Right lobe of liver (tissue), 6 donors: ENCODE data around the gene TBC1D3B. TPM values are rescaled to one million over a fixed set of nuclear protein-coding genes. Genes with fewer than 3 reads are reported as not detected.
A peak's percentile ranks its signal among the peaks of the same experiment; 100 is the strongest.
"Not testable (repeated sequence)": the region's sequence is repeated elsewhere in the genome, so short reads cannot be mapped to it uniquely, and the experiment has no call there.

ENCODE experiments used
- ATAC-seq, 4 donors: fragments of 200-7000 bp; cut with Tn5 transposase; one replicate each; pipeline ENCODE4 v1.9.1; 2020; ENCODE audit warnings: mild to moderate bottlenecking in 4 of 4, moderate library complexity in 4 of 4
- DNase-seq, 3 donors: peaks; one replicate each; pipeline ENCODE4 v3.0.0-alpha.2; 2020
- H3K27ac ChIP-seq, 3 donors: fragments of 200-600 bp; one replicate each; pipeline ENCODE4 v1.8.0; 2022
- H3K27me3 ChIP-seq, 2 donors: fragments of 200-600 bp; one replicate each; pipeline ENCODE4 v1.8.0; 2022
- H3K36me3 ChIP-seq, 4 donors: fragments of 200-600 bp; sonication (generic) in 1 of 4; one replicate each; pipeline versions ENCODE4 v1.5.1 to v1.8.0; 2017 to 2022; ENCODE audit warnings: control low read depth in 1 of 4
- H3K4me1 ChIP-seq, 4 donors: fragments of 200-600 bp; sonication (generic) in 1 of 4; one replicate each; pipeline versions ENCODE4 v1.5.1 to v1.8.0; 2017 to 2022; ENCODE audit warnings: control low read depth in 1 of 4
- H3K4me3 ChIP-seq, 3 donors: fragments of 200-600 bp; one replicate each; pipeline ENCODE4 v1.8.0; 2022
- H3K9me3 ChIP-seq, 4 donors: fragments of 200-600 bp; sonication (generic) in 1 of 4; one replicate each; pipeline versions ENCODE4 v1.5.1 to v1.8.0; 2017 to 2022; ENCODE audit warnings: control low read depth in 1 of 4
- POLR2A ChIP-seq: fragments of 450-650 bp; IDR thresholded peaks from one replicate; pipeline ENCODE4 v1.6.1; 2017; ENCODE audit warnings: antibody characterized with exemption, mild to moderate bottlenecking
- WGBS: methylation state at CpG from one replicate; pipeline ENCODE4 v1.1.6; 2018; ENCODE audit warnings: low coverage, low lambda C conversion rate; ENCODE audit not compliant: insufficient coverage; ENCODE audit errors: missing lambda C conversion rate; 5-methylcytosine and 5-hydroxymethylcytosine counted together
- intact Hi-C, 2 donors: fragments of 100-400 bp; cut with DNase I; formaldehyde crosslinking; loops; one replicate each; pipeline versions ENCODE4 v1.11.2 to v1.14.1; 2022
- total RNA-seq, 6 experiments: library from RNA; depleted of rRNA in 2 of 6; stranded (reverse); fragments of >200 nt in 2 of 6; fragmentation: NEBNext Ultra II Directional in 3 of 6; extraction: Animal tissue kit (Norgen Biotek cat#: 25700) in 3 of 6; gene quantifications; one replicate each; pipeline versions ENCODE4 v1.1.0 to v1.2.4, GENCODE V29; 2016 to 2023
- TF ChIP-seq, protein P1 (sequence below), 4 donors: fragments of 200-600 bp in 3 of 4; fragments of 450-650 bp in 1 of 4; IDR thresholded peaks; one replicate each; pipeline versions ENCODE4 v1.5.1 to v1.8.0; 2016 to 2022; ENCODE audit warnings: antibody characterized with exemption in 4 of 4, mild to moderate bottlenecking in 2 of 4
- donor health status: DM: no; HTN: yes; CAD: no.
- donor health status: DM: no; HTN: no; CAD: no.
- donor health status: DM: no; HTN: no; CAD: no.
- donor health status: DM: no; HTN: yes; CAD: no.
- donor health status: DM: no; HTN: yes; CAD: no.

The TBC1D3B gene
- total RNA-seq, 6 experiments from 2014 or later = 2.4 to 6.5 (median 3.7) TPM; not detected in 2

DNA sequence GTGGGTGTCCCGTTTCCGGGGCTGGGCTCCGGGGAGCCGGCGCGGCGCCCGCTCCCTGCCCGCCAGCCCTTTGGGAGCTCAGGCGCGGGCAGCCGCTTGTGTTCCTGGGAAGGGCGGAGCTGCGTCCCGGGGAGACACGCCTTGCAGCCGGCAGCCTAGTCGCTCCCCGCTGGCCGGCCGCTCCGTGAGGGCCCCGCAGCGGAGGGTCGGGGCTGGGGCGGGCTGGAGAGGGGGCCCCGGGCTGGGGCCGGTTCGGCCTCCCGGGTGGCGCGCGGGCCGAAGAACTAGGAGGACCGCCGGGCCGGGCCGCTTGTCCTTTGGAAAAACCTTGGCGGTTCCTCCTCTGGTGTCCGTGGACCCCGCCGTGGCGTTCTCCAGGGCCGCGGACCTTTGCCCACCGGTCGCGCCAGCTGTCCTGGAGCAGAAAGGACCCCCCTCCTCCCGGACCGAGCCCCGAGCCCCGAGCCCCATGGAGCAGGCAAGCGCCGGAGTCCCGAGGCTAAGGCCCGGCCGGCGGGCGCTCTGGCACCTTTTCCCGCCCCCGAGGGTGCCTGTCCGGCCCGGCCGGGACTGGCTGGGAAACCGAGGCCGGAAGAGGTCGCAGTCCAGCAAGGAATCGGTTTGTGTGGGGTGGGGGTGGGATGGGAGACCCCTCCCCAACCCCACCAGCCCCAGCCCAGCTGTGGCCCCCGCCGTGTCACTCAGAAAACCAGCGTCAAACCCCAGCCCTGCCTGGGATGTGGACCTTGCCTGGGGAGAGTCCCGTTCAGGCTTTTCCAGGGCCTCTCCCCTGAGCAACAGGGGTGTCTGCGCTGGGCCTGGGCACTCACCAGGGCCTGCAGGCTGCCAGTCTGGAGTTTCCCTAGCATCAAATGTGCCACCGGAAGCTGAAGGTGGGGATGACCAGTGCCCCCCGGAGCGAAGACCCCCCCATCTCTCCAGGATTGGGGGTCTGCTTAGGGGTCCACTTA is 6.8 kb upstream of the TBC1D3B start:
- Histone ChIP-seq H3K9me3 (no peaks in the 10 kb centered on the region), H3K27ac (peak overlapping the region in 2 of 3 donors; percentile 65 to 85), H3K4me1 (no peaks in the 10 kb centered on the region), H3K4me3 (peak overlapping the region; percentile 74 to 95 (median 77)), H3K36me3 (no peaks in the 10 kb centered on the region), H3K27me3 (no peaks in the 10 kb centered on the region)
- 4% methylated on average over 23 of the region's 76 CpGs for WGBS
- TF ChIP-seq, protein P1, sequence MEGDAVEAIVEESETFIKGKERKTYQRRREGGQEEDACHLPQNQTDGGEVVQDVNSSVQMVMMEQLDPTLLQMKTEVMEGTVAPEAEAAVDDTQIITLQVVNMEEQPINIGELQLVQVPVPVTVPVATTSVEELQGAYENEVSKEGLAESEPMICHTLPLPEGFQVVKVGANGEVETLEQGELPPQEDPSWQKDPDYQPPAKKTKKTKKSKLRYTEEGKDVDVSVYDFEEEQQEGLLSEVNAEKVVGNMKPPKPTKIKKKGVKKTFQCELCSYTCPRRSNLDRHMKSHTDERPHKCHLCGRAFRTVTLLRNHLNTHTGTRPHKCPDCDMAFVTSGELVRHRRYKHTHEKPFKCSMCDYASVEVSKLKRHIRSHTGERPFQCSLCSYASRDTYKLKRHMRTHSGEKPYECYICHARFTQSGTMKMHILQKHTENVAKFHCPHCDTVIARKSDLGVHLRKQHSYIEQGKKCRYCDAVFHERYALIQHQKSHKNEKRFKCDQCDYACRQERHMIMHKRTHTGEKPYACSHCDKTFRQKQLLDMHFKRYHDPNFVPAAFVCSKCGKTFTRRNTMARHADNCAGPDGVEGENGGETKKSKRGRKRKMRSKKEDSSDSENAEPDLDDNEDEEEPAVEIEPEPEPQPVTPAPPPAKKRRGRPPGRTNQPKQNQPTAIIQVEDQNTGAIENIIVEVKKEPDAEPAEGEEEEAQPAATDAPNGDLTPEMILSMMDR (IDR thresholded peaks at IDR 0.05) = no peak
- TF ChIP-seq POLR2A = peak; percentile 70
- peak; percentile 83 to 93 (median 91) for ATAC-seq
- DNase-seq = peak; percentile 79 to 84 (median 83)
- intact Hi-C loops = loop anchor here (5.0 kb wide), 1 partner anchor 71 kb away; no protein-coding TSS in a partner anchor

DNA sequence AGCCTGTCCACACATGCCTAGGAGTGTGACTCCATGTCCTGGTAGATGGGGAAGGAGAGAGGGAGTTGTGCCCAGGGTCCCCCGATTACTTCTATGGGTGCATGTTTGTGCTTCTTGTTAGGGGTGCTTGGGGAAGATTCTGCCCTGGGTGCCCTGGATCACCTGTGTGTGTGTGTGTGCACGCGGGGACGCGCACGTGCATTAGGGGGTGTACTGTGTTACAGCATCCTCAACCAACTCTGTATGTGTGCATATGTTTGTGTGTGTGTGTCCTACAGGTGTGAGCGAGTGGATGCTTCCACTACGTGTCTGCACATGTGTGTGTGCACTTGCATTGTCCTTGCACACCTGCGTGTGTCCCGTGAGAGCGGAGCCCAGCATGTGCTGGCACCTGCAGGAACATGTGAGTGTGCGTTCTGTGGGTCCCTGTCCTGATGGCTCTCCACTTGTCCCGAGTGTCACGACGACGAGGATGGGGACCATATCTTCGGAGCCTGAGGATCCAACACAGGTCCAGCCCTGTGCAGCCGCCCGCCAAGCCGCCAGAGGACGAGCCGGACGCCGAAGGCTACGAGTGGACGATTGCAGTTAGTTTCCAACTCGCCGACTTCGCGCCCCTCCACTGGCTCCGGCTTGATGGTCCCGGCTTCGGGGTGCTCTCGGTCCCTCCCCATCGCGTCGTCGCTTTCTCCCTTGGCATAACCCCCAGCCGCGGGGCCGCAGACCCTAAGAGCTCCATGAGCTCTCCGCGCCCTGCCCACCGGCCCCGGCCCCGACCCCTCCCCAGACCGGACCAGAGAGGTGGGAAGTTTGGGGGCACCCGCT is 6.0 kb upstream of the TBC1D3B start:
- DNase-seq = peak; percentile 45 to 61 (median 59)
- intact Hi-C loops = loop anchor here (5.0 kb wide), 1 partner anchor 70 kb away; no protein-coding TSS in a partner anchor
- WGBS = 45% methylated on average over 12 of the region's 48 CpGs

GRCh38 chr17:36181446-36182175 is 5.2 kb upstream of the TBC1D3B start:
- not testable (repeated sequence) for ATAC-seq
- intact Hi-C loops = loop anchor here (5.0 kb wide), 1 partner anchor 69 kb away; no protein-coding TSS in a partner anchor
- WGBS = 100% methylated on average over 1 of the region's 6 CpGs

More for the DNA sequence above, 6.0 kb upstream of the TBC1D3B start:
- TF ChIP-seq, protein P1 (IDR thresholded peaks at IDR 0.05) = no peak
- TF ChIP-seq POLR2A = no peak
- no peaks in the 10 kb centered on the region for H3K4me1 ChIP-seq
- peak overlapping the region in 2 of 3 donors; percentile 65 to 85 for H3K27ac ChIP-seq
- H3K4me3 ChIP-seq = peak overlapping the region; percentile 74 to 95 (median 77)
- no peaks in the 10 kb centered on the region for H3K27me3 ChIP-seq
- H3K36me3 ChIP-seq = no peaks in the 10 kb centered on the region
- no peaks in the 10 kb centered on the region for H3K9me3 ChIP-seq
- ATAC-seq = peak; percentile 47 to 54 (median 48)

DNA sequence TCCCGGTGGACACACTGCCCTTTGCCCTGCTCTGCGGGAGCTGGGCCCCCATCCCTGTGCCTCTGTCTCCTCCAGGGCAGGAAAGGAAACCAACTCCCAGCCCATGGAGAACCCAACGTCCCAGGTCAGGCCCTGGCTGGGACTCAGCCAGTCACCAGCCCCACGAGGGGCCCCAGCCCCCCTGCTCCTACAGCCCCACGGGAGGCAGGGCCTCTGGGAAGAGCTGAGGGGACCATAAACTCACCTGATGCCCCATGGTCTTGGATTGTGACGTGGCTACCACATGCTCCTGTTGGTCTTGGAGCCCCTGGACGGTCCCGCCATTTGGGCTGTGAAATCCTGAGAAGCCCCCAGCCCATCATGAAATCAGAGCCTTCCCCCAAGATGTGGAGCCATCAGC is 7.6 kb downstream of the TBC1D3B start:
- H3K4me3 ChIP-seq, H3K4me1 ChIP-seq, H3K9me3 ChIP-seq, H3K36me3 ChIP-seq, H3K27me3 ChIP-seq, H3K27ac ChIP-seq, intact Hi-C loops, ATAC-seq, DNase-seq: not testable (repeated sequence)
- 40% methylated on average over 1 of the region's 8 CpGs for WGBS

More at GRCh38 chr17:36181446-36182175, 5.2 kb upstream of the TBC1D3B start:
- not testable (repeated sequence) for DNase-seq, H3K27ac ChIP-seq, H3K4me1 ChIP-seq, H3K36me3 ChIP-seq, H3K27me3 ChIP-seq, H3K4me3 ChIP-seq, H3K9me3 ChIP-seq
